HFFc6 (cell line): ENCODE data around the gene SPRED3. TPM values are rescaled to one million over a fixed set of nuclear protein-coding genes. Genes with fewer than 3 reads are reported as not detected.

ENCODE experiments used
- DNase-seq: peaks from one replicate; pipeline ENCODE4 v3.0.0-alpha.2; 2018
- H3K27ac Mint-ChIP-seq: 2 replicates; pipeline ENCODE4 v1.8.0; 2020; ENCODE audit warnings: mild to moderate bottlenecking, mixed read lengths
- H3K27me3 Mint-ChIP-seq: 2 replicates; pipeline ENCODE4 v1.8.0; 2021; ENCODE audit warnings: mild to moderate bottlenecking, moderate library complexity, mixed read lengths; ENCODE audit not compliant: insufficient read depth
- H3K36me3 Mint-ChIP-seq: 2 replicates; pipeline ENCODE4 v1.8.0; 2021; ENCODE audit warnings: low read depth, mixed read lengths
- H3K4me1 Mint-ChIP-seq: 2 replicates; pipeline ENCODE4 v1.8.0; 2020; ENCODE audit warnings: low read depth, mixed read lengths
- H3K4me3 Mint-ChIP-seq: 2 replicates; pipeline ENCODE4 v1.8.0; 2020; ENCODE audit warnings: mild to moderate bottlenecking, moderate library complexity, mixed read lengths
- H3K9me3 Mint-ChIP-seq: 2 replicates; pipeline ENCODE4 v1.8.0; 2020; ENCODE audit warnings: mild to moderate bottlenecking, mixed read lengths
- total RNA-seq, 6 experiments: library from RNA; stranded (reverse); fragmentation: NEBNext Ultra II Directional; extraction: Animal tissue kit (Norgen Biotek cat#: 25700); gene quantifications; 2 replicates in 1 of 6; 3 replicates in 5 of 6; pipeline ENCODE4 v1.2.3, GENCODE V29; 2021
- TF ChIP-seq, protein P1 (sequence below): fragments of 200-600 bp; sonication (generic); IDR thresholded peaks from 2 replicates; pipeline ENCODE4 v1.5.0; 2021; ENCODE audit warnings: antibody characterized with exemption, mild to moderate bottlenecking

Gene SPRED3
- total RNA-seq, 6 experiments from 2014 or later, result 11.7 to 15.3 (median 13.1) TPM

DNA sequence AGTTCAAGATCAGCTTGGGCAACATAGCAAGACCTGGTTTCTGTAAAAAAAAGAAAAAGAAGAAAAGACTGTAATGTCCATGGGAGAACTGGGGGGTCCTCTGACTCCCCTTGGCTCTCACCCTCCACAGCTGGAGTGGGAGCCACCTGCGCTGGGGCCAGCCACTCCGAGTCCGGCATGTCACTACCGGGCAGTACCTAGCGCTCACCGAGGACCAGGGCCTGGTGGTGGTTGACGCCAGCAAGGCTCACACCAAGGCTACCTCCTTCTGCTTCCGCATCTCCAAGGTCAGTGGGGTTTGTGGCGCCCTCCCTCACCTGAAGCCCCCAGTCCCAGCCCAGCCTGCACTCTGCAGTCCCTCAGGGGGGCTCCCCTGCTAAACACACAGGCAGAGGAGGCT is 59.7 kb downstream of the SPRED3 start:
- no peak for DNase-seq
- Mint-ChIP-seq H3K27me3 (peaks cover 29% of the 10 kb centered on the region), H3K4me3 (no peak overlapping the region), H3K4me1 (no peaks in the 10 kb centered on the region), H3K36me3 (no peaks in the 10 kb centered on the region), H3K9me3 (no peaks in the 10 kb centered on the region), H3K27ac (no peak overlapping the region)
- TF ChIP-seq, protein P1, sequence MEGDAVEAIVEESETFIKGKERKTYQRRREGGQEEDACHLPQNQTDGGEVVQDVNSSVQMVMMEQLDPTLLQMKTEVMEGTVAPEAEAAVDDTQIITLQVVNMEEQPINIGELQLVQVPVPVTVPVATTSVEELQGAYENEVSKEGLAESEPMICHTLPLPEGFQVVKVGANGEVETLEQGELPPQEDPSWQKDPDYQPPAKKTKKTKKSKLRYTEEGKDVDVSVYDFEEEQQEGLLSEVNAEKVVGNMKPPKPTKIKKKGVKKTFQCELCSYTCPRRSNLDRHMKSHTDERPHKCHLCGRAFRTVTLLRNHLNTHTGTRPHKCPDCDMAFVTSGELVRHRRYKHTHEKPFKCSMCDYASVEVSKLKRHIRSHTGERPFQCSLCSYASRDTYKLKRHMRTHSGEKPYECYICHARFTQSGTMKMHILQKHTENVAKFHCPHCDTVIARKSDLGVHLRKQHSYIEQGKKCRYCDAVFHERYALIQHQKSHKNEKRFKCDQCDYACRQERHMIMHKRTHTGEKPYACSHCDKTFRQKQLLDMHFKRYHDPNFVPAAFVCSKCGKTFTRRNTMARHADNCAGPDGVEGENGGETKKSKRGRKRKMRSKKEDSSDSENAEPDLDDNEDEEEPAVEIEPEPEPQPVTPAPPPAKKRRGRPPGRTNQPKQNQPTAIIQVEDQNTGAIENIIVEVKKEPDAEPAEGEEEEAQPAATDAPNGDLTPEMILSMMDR, result no peak

Other genes with a start within 250 kb of the SPRED3 start
- 1 to 10 TPM; 3.3 to 6.6 (median 5.7) TPM for gene DPF1, start 164.5 kb upstream of the SPRED3 start, total RNA-seq
- under 1 TPM in 2 of 6 experiments, not detected in 4; 0.35 to 0.81 TPM for gene PPP1R14A, start 132.3 kb upstream of the SPRED3 start, total RNA-seq
- gene SPINT2, start 124.1 kb upstream of the SPRED3 start, total RNA-seq, result 1 to 10 TPM in 3 of 6 experiments, under 1 TPM in 3; 0.76 to 4.1 (median 0.98) TPM
- not detected for gene C19orf33, start 84.4 kb upstream of the SPRED3 start, total RNA-seq
- 10 to 100 TPM; 80.8 to 98.5 (median 86.6) TPM for gene YIF1B, start 72.8 kb upstream of the SPRED3 start, total RNA-seq
- 1 to 10 TPM; 2.6 to 9.2 (median 2.9) TPM for gene KCNK6, start 68.9 kb upstream of the SPRED3 start, total RNA-seq
- gene CATSPERG, start 52.9 kb upstream of the SPRED3 start, total RNA-seq, result under 1 TPM in 5 of 6 experiments, not detected in 1; 0.14 to 0.66 (median 0.25) TPM
- gene PSMD8, start 14.1 kb upstream of the SPRED3 start, total RNA-seq, result 100 to 1,000 TPM; 229 to 298 (median 259) TPM
- gene GGN, start 663 bp upstream of the SPRED3 start, total RNA-seq, result 1 to 10 TPM; 1.7 to 3.2 (median 2.2) TPM
- 10 to 100 TPM; 12.5 to 16.9 (median 15.6) TPM for gene FAM98C, start 14.4 kb downstream of the SPRED3 start, total RNA-seq
- not detected for gene RASGRP4, start 37.5 kb downstream of the SPRED3 start, total RNA-seq
- not detected for gene RYR1, start 45.0 kb downstream of the SPRED3 start, total RNA-seq
- gene MAP4K1, start 229.3 kb downstream of the SPRED3 start, total RNA-seq, result under 1 TPM in 3 of 6 experiments, not detected in 3; 0.27 to 0.74 (median 0.28) TPM
- gene EIF3K, start 230.5 kb downstream of the SPRED3 start, total RNA-seq, result 100 to 1,000 TPM; 227 to 241 (median 238) TPM